ENCODE data around the gene CAMK2N1. TPM values are rescaled to one million over a fixed set of nuclear protein-coding genes. Genes with fewer than 3 reads are reported as not detected.
A peak's percentile ranks its signal among the peaks of the same experiment; 100 is the strongest.

The CAMK2N1 gene
- total and polyA plus RNA-seq, 2 donors from 2014 or later, result 80.6 to 120 TPM

- Histone ChIP-seq H3K4me3 (ENCODE audit: low read length in 3 of 3) (no peak overlapping the region), H3K27me3 (ENCODE audit: control insufficient read depth, insufficient read depth, low read length) (no peaks in the 10 kb centered on the region), H3K4me1 (ENCODE audit: control insufficient read depth in 2 of 3, insufficient read depth in 2 of 3, low read depth in 1 of 3, low read length in 3 of 3) (peaks cover 0 to 7% (median 3%) of the 10 kb centered on the region in 3 donors), H3K36me3 (ENCODE audit: control insufficient read depth in 2 of 3, insufficient read depth in 3 of 3, low read length in 3 of 3) (no peaks in the 10 kb centered on the region), H3K27ac (ENCODE audit: low read depth in 2 of 2, low read length in 2 of 2) (no peak overlapping the region), H3K9ac (ENCODE audit: low read length in 3 of 3) (no peak overlapping the region), H3K9me3 (ENCODE audit: control insufficient read depth in 2 of 3, insufficient read depth in 1 of 3, low read length in 3 of 3) (no peaks in the 10 kb centered on the region)
- DNase-seq (no peak), FAIRE-seq (no peak)
- TF ChIP-seq CTCF (IDR thresholded peaks at IDR 0.05; ENCODE audit: borderline replicate concordance, extremely low read depth, insufficient read depth), result no peak
- intact Hi-C loops (cut with DNase I), result loop anchor here (10.0 kb wide), 1 partner anchor 117 kb away; no protein-coding TSS in a partner anchor
Observed at GRCh38 chr1:20491866-20492265, 5.9 kb upstream of the CAMK2N1 start.

GRCh38 chr1:20491178-20491577 lies 5.2 kb upstream of the CAMK2N1 start:
- intact Hi-C loops (cut with DNase I), result loop anchor here (10.0 kb wide), 1 partner anchor 116 kb away; no protein-coding TSS in a partner anchor
- peaks cover 0 to 8% (median 3%) of the 10 kb centered on the region in 3 donors for H3K4me1 ChIP-seq (ENCODE audit: control insufficient read depth in 2 of 3, insufficient read depth in 2 of 3, low read depth in 1 of 3, low read length in 3 of 3)
- TF ChIP-seq CTCF (IDR thresholded peaks at IDR 0.05; ENCODE audit: borderline replicate concordance, extremely low read depth, insufficient read depth), result no peak

GRCh38 chr1:20487236-20487590 lies 1.2 kb upstream of the CAMK2N1 start:
- Histone ChIP-seq H3K36me3 (ENCODE audit: control insufficient read depth in 2 of 3, insufficient read depth in 3 of 3, low read length in 3 of 3) (no peaks in the 10 kb centered on the region), H3K27me3 (ENCODE audit: control insufficient read depth, insufficient read depth, low read length) (no peaks in the 10 kb centered on the region), H3K4me1 (ENCODE audit: control insufficient read depth in 2 of 3, insufficient read depth in 2 of 3, low read depth in 1 of 3, low read length in 3 of 3) (peaks cover 3 to 11% (median 3%) of the 10 kb centered on the region in 3 donors), H3K27ac (ENCODE audit: low read depth in 2 of 2, low read length in 2 of 2) (peak overlapping the region; percentile 97 to 98), H3K4me3 (ENCODE audit: low read length in 3 of 3) (peak overlapping the region in 1 of 3 donors; percentile 80), H3K9me3 (ENCODE audit: control insufficient read depth in 2 of 3, insufficient read depth in 1 of 3, low read length in 3 of 3) (no peaks in the 10 kb centered on the region), H3K9ac (ENCODE audit: low read length in 3 of 3) (peak overlapping the region in 1 of 3 donors; percentile 95)
- no peak for FAIRE-seq
- intact Hi-C loops (cut with DNase I), result no loop called here
- TF ChIP-seq CTCF (IDR thresholded peaks at IDR 0.05; ENCODE audit: borderline replicate concordance, extremely low read depth, insufficient read depth), result no peak
- DNase-seq, result no peak

More at GRCh38 chr1:20491178-20491577, 5.2 kb upstream of the CAMK2N1 start:
- DNase-seq (no peak), FAIRE-seq (no peak)
- H3K27me3 ChIP-seq (ENCODE audit: control insufficient read depth, insufficient read depth, low read length), result no peaks in the 10 kb centered on the region
- no peaks in the 10 kb centered on the region for H3K36me3 ChIP-seq (ENCODE audit: control insufficient read depth in 2 of 3, insufficient read depth in 3 of 3, low read length in 3 of 3)
- H3K27ac ChIP-seq (ENCODE audit: low read depth in 2 of 2, low read length in 2 of 2), result no peak overlapping the region
- H3K9me3 ChIP-seq (ENCODE audit: control insufficient read depth in 2 of 3, insufficient read depth in 1 of 3, low read length in 3 of 3), result no peaks in the 10 kb centered on the region
- no peak overlapping the region for H3K4me3 ChIP-seq (ENCODE audit: low read length in 3 of 3)
- H3K9ac ChIP-seq (ENCODE audit: low read length in 3 of 3), result no peak overlapping the region

All from kidney (tissue), 14 donors.